ENCODE results near the gene CACNG4.

- TF ChIP-seq CTCF (conservative IDR thresholded peaks at IDR 0.05) (no peak), EZH2 (IDR thresholded peaks at IDR 0.05; ENCODE audit: low read depth) (no peak)
Observed at GRCh38 chr17:66925811-66926500, 38.6 kb upstream of the CACNG4 start.

Measured in PC-9 (cell line).